Hepatocyte (in vitro differentiated cells): ENCODE data around the gene OR52E6. TPM values are rescaled to one million over a fixed set of nuclear protein-coding genes. Genes with fewer than 3 reads are reported as not detected.

Experiments
- DNase-seq: peaks from one replicate; pipeline ENCODE4 v3.0.0-alpha.2; 2016; ENCODE audit warnings: low spot score
- H2AFZ ChIP-seq: fragments of 200-600 bp; sonication (generic); 2 replicates; pipeline ENCODE4 v1.6.0; 2016; ENCODE audit warnings: antibody characterized with exemption, mild to moderate bottlenecking
- H3K27ac ChIP-seq: fragments of 200-600 bp; sonication (generic); 2 replicates; pipeline ENCODE4 v1.5.1; 2016; ENCODE audit warnings: mild to moderate bottlenecking
- H3K27me3 ChIP-seq: fragments of 200-600 bp; sonication (generic); 2 replicates; pipeline ENCODE4 v1.6.1; 2016
- H3K36me3 ChIP-seq: fragments of 200-600 bp; sonication (generic); replicated peaks from 2 replicates; pipeline ENCODE4 v1.5.1; 2016; ENCODE audit warnings: low read depth; ENCODE audit not compliant: insufficient read depth
- H3K4me1 ChIP-seq: fragments of 200-600 bp; sonication (generic); 2 replicates; pipeline ENCODE4 v1.5.1; 2016; ENCODE audit warnings: mild to moderate bottlenecking, moderate library complexity; ENCODE audit not compliant: insufficient read depth
- H3K4me2 ChIP-seq: fragments of 200-600 bp; sonication (generic); 2 replicates; pipeline ENCODE4 v1.6.0; 2016
- H3K4me3 ChIP-seq: fragments of 200-600 bp; sonication (generic); 2 replicates; pipeline ENCODE4 v1.5.1; 2016; ENCODE audit warnings: mild to moderate bottlenecking
- H3K79me2 ChIP-seq: fragments of 200-600 bp; sonication (generic); 2 replicates; pipeline ENCODE4 v1.6.0; 2017; ENCODE audit warnings: mild to moderate bottlenecking
- H3K9me2 ChIP-seq: fragments of 200-600 bp; sonication (generic); replicated peaks from 2 replicates; pipeline ENCODE4 v1.6.0; 2017; ENCODE audit warnings: mild to moderate bottlenecking; ENCODE audit not compliant: insufficient read depth
- H3K9me3 ChIP-seq: fragments of 200-600 bp; sonication (generic); 2 replicates; pipeline ENCODE4 v1.5.1; 2016; ENCODE audit warnings: low read depth, mild to moderate bottlenecking
- H4K20me1 ChIP-seq: fragments of 200-600 bp; sonication (generic); 2 replicates; pipeline ENCODE4 v1.6.0; 2016; ENCODE audit warnings: mild to moderate bottlenecking; ENCODE audit not compliant: insufficient read depth, poor library complexity, severe bottlenecking
- EZH2 ChIP-seq: fragments of 200-600 bp; sonication (generic); IDR thresholded peaks from 2 replicates; pipeline ENCODE4 v1.6.1; 2016; ENCODE audit warnings: antibody characterized with exemption, mild to moderate bottlenecking, borderline replicate concordance
- EZH2phosphoT487 ChIP-seq: fragments of 200-600 bp; sonication (generic); IDR thresholded peaks from one replicate; pipeline ENCODE4 v1.6.1; 2018; ENCODE audit warnings: antibody characterized with exemption, mild to moderate bottlenecking, low read depth, moderate library complexity; ENCODE audit not compliant: unreplicated experiment, severe bottlenecking
- WGBS: methylation state at CpG from one replicate; pipeline ENCODE4 v1.1.6; 2016; ENCODE audit warnings: low lambda C conversion rate; ENCODE audit errors: missing lambda C conversion rate; 5-methylcytosine and 5-hydroxymethylcytosine counted together
- polyA plus RNA-seq: library from polyadenylated mRNA; unstranded; fragments of >200 nt; fragmentation: Nextera tagmentation; extraction: Ambion mirVana; gene quantifications from 2 replicates; pipeline ENCODE4 v1.2.1, GENCODE V29; 2016
- total RNA-seq: library from RNA; depleted of rRNA; stranded (reverse); fragments of >200 nt; gene quantifications from 2 replicates; pipeline ENCODE4 v1.2.3, GENCODE V29; 2014
- TF ChIP-seq, protein P1 (sequence below): fragments of 200-600 bp; sonication (generic); IDR thresholded peaks from 2 replicates; pipeline ENCODE4 v1.5.1; 2016; ENCODE audit warnings: antibody characterized with exemption, mild to moderate bottlenecking; ENCODE audit not compliant: poor library complexity

The OR52E6 gene
- total and polyA plus RNA-seq, 2 experiments from 2014 or later: not detected

DNA sequence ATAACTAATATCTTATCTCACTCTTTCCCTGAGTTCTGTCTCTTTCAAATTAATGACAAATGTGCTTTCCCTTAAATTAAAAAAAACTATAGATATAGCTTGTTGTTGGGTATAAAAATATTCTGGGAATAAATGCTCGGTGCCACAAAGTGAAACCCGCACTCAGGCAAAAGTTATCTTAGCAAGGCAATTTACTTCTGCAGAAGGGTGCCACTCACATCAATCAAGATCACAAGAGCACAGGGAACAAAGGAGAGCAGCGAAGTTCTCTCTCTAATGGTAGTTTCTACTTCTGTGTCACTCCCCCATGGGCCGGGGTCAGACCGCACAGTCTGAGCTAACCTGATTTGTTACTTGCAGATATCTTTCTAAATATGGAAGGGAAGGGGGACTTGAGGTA, 37.7 kb downstream of the OR52E6 start:
- no peaks in the 10 kb centered on the region for H3K79me2 ChIP-seq
- no peak overlapping the region for H3K27ac ChIP-seq
- H3K36me3 ChIP-seq: no peaks in the 10 kb centered on the region
- H3K27me3 ChIP-seq: no peaks in the 10 kb centered on the region
- DNase-seq: no peak
- no peaks in the 10 kb centered on the region for H3K9me2 ChIP-seq
- TF ChIP-seq EZH2: no peak
- TF ChIP-seq, protein P1, sequence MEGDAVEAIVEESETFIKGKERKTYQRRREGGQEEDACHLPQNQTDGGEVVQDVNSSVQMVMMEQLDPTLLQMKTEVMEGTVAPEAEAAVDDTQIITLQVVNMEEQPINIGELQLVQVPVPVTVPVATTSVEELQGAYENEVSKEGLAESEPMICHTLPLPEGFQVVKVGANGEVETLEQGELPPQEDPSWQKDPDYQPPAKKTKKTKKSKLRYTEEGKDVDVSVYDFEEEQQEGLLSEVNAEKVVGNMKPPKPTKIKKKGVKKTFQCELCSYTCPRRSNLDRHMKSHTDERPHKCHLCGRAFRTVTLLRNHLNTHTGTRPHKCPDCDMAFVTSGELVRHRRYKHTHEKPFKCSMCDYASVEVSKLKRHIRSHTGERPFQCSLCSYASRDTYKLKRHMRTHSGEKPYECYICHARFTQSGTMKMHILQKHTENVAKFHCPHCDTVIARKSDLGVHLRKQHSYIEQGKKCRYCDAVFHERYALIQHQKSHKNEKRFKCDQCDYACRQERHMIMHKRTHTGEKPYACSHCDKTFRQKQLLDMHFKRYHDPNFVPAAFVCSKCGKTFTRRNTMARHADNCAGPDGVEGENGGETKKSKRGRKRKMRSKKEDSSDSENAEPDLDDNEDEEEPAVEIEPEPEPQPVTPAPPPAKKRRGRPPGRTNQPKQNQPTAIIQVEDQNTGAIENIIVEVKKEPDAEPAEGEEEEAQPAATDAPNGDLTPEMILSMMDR: no peak
- no peaks in the 10 kb centered on the region for H3K4me1 ChIP-seq
- 75% methylated on average over 5 of the region's 5 CpGs for WGBS
- no peak overlapping the region for H3K4me3 ChIP-seq
- no peak overlapping the region for H2AFZ ChIP-seq
- no peaks in the 10 kb centered on the region for H3K9me3 ChIP-seq
- H3K4me2 ChIP-seq: no peak overlapping the region
- H4K20me1 ChIP-seq: no peaks in the 10 kb centered on the region

DNA sequence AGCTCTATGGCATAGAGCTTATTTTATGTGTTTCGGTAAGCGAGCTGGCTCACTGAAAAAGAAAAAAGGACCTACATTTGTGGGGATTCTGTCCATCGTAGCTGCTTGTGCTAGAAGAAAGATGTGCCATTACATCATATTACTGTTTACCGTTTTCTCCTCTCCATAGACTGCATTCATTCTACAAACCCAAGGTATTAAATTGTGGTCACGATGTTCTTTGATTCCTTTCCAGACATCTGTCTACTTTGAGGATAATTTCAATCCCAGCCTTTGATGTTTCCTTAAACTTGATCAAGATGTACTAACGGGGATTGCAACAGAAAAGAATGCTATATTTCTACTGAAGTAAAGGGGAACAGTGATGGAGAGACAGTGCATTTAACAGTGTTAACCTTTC, 45.2 kb downstream of the OR52E6 start:
- no peaks in the 10 kb centered on the region for H3K4me1 ChIP-seq
- DNase-seq: no peak
- H4K20me1 ChIP-seq: no peaks in the 10 kb centered on the region
- H3K36me3 ChIP-seq: no peaks in the 10 kb centered on the region
- TF ChIP-seq, protein P1: no peak
- TF ChIP-seq EZH2 (no peak), EZH2phosphoT487 (no peak)
- no peaks in the 10 kb centered on the region for H3K27me3 ChIP-seq
- H3K79me2 ChIP-seq: no peaks in the 10 kb centered on the region
- H3K9me2 ChIP-seq: no peaks in the 10 kb centered on the region
- no peak overlapping the region for H3K4me2 ChIP-seq
- no peaks in the 10 kb centered on the region for H3K9me3 ChIP-seq
- no peak overlapping the region for H2AFZ ChIP-seq
- no peak overlapping the region for H3K4me3 ChIP-seq
- no peak overlapping the region for H3K27ac ChIP-seq
- 78% methylated on average over 6 of the region's 6 CpGs for WGBS

DNA sequence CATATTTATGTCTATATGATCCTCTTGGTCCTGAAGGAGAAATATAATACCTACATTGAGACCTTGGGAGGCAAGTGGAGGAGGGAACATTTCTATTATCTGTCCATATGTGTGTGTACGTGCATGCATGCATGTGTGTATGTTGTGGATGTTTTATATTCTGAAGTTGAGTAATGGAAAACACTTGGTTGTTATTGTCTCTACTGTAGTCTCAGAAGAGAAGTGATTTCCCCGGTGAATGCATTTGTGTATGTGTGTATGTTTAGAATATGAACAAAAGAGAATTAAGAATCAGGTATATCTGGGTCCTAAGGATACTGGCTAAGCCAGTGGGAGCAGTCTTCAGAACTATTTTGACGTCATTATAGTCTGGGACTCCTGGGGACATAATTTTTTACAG, 50.5 kb downstream of the OR52E6 start, which contains the start of gene OR52N1:
Gene OR52N1, minus strand, starts transcription at position 101 of the 400 bp plus-strand sequence. CDS start 2,449 bp downstream, outside the sequence.
- Histone ChIP-seq H3K9me2 (no peaks in the 10 kb centered on the region), H3K36me3 (no peaks in the 10 kb centered on the region), H3K4me1 (no peaks in the 10 kb centered on the region), H3K79me2 (no peaks in the 10 kb centered on the region), H3K4me2 (no peak within 1 kb of the TSS), H2AFZ (no peak within 1 kb of the TSS), H4K20me1 (no peaks in the 10 kb centered on the region), H3K27me3 (no peaks in the 10 kb centered on the region), H3K9me3 (no peaks in the 10 kb centered on the region), H3K27ac (no peak within 1 kb of the TSS), H3K4me3 (no peak within 1 kb of the TSS)
- no peak for TF ChIP-seq EZH2phosphoT487
- TF ChIP-seq EZH2: no peak
- TF ChIP-seq, protein P1: no peak
- no peak for DNase-seq
- WGBS: 84% methylated on average over 3 of the region's 3 CpGs

Other genes with a start within 250 kb of the OR52E6 start
- gene TRIM6, start 245.3 kb downstream of the OR52E6 start, total RNA-seq: 6.6 and 10.7 TPM in 2 replicates
- 4.3 and 8.0 TPM in 2 replicates for gene TRIM6, start 245.3 kb downstream of the OR52E6 start, polyA plus RNA-seq
- 10.5 and 14.6 TPM in 2 replicates for gene TRIM34, start 216.9 kb downstream of the OR52E6 start, total RNA-seq
- gene TRIM34, start 216.9 kb downstream of the OR52E6 start, polyA plus RNA-seq: 2.7 and 3.6 TPM in 2 replicates
- gene TRIM5, start 156.8 kb downstream of the OR52E6 start, total RNA-seq: 30.1 and 37.0 TPM in 2 replicates
- gene TRIM5, start 156.8 kb downstream of the OR52E6 start, polyA plus RNA-seq: 14.2 and 19.6 TPM in 2 replicates
- gene TRIM22, start 152.1 kb downstream of the OR52E6 start, total RNA-seq: 15.4 TPM in 2 replicates
- 9.3 and 10.4 TPM in 2 replicates for gene TRIM22, start 152.1 kb downstream of the OR52E6 start, polyA plus RNA-seq
- gene OR56B1, start 105.4 kb downstream of the OR52E6 start, total RNA-seq: not detected in 2 replicates
- not detected in 2 replicates for gene OR56B1, start 105.4 kb downstream of the OR52E6 start, polyA plus RNA-seq
- gene OR52N4, start 87.7 kb downstream of the OR52E6 start, total RNA-seq: not detected in 2 replicates
- not detected in 2 replicates for gene OR52N4, start 87.7 kb downstream of the OR52E6 start, polyA plus RNA-seq
- gene OR52N5, start 58.5 kb downstream of the OR52E6 start, total RNA-seq: 0.16 TPM in 1 of 2 replicates, not detected in the other
- not detected in 2 replicates for gene OR52N5, start 58.5 kb downstream of the OR52E6 start, polyA plus RNA-seq
- gene OR52N1, start 50.6 kb downstream of the OR52E6 start, total RNA-seq: not detected in 2 replicates
- gene OR52N1, start 50.6 kb downstream of the OR52E6 start, polyA plus RNA-seq: not detected in 2 replicates
- gene OR52N2, start 33.0 kb downstream of the OR52E6 start, total RNA-seq: not detected in 2 replicates
- gene OR52N2, start 33.0 kb downstream of the OR52E6 start, polyA plus RNA-seq: not detected in 2 replicates
- not detected in 2 replicates for gene OR52E8, start 15.8 kb upstream of the OR52E6 start, total RNA-seq
- gene OR52E8, start 15.8 kb upstream of the OR52E6 start, polyA plus RNA-seq: not detected in 2 replicates
- gene OR52E4, start 38.7 kb upstream of the OR52E6 start, total RNA-seq: not detected in 2 replicates
- not detected in 2 replicates for gene OR52E4, start 38.7 kb upstream of the OR52E6 start, polyA plus RNA-seq
- gene OR52E5, start 51.3 kb upstream of the OR52E6 start, total RNA-seq: not detected in 2 replicates
- gene OR52E5, start 51.3 kb upstream of the OR52E6 start, polyA plus RNA-seq: not detected in 2 replicates
- gene OR56A3, start 100.4 kb upstream of the OR52E6 start, total RNA-seq: not detected in 2 replicates
- gene OR56A3, start 100.4 kb upstream of the OR52E6 start, polyA plus RNA-seq: not detected in 2 replicates
- gene OR56A5, start 126.6 kb upstream of the OR52E6 start, total RNA-seq: not detected in 2 replicates
- not detected in 2 replicates for gene OR56A5, start 126.6 kb upstream of the OR52E6 start, polyA plus RNA-seq
- not detected in 2 replicates for gene OR52L1, start 145.1 kb upstream of the OR52E6 start, total RNA-seq
- gene OR52L1, start 145.1 kb upstream of the OR52E6 start, polyA plus RNA-seq: not detected in 2 replicates
- gene OR56A4, start 165.0 kb upstream of the OR52E6 start, total RNA-seq: not detected in 2 replicates
- gene OR56A4, start 165.0 kb upstream of the OR52E6 start, polyA plus RNA-seq: not detected in 2 replicates
- gene OR56A1, start 188.9 kb upstream of the OR52E6 start, total RNA-seq: 0.07 and 0.08 TPM in 2 replicates
- not detected in 2 replicates for gene OR56A1, start 188.9 kb upstream of the OR52E6 start, polyA plus RNA-seq